Stimulated activated naive CD4-positive, alpha-beta T cell treated with Interleukin-2 at 50 U/mL for 16 hours (primary cell): ENCODE measurements around the gene TMCC1.
"Not testable (repeated sequence)": the region's sequence is repeated elsewhere in the genome, so short reads cannot be mapped to it uniquely, and the experiment has no call there.

Experiments
- DNase-seq: peaks from one replicate; lab custom pipeline; 2025; lab: John Stamatoyannopoulos, UW

The TMCC1 gene

GRCh38 chr3:129770604-129771003 is 122.9 kb downstream of the TMCC1 start:
- no peak for DNase-seq

GRCh38 chr3:129769616-129770015 is 123.9 kb downstream of the TMCC1 start:
- no peak for DNase-seq

GRCh38 chr3:129768728-129769127 is 124.8 kb downstream of the TMCC1 start:
- DNase-seq: no peak

GRCh38 chr3:129766135-129766534 is 127.4 kb downstream of the TMCC1 start:
- DNase-seq: no peak

- DNase-seq: no peak
Measured at GRCh38 chr3:129764090-129764489, 129.4 kb downstream of the TMCC1 start.

- DNase-seq: no peak
Measured at GRCh38 chr3:129758785-129759320, 134.7 kb downstream of the TMCC1 start.

- DNase-seq: no peak
Measured at GRCh38 chr3:129758306-129758705, 135.2 kb downstream of the TMCC1 start.

- DNase-seq: no peak
Measured at GRCh38 chr3:129756871-129757270, 136.6 kb downstream of the TMCC1 start.

GRCh38 chr3:129751105-129751504 is 142.4 kb downstream of the TMCC1 start:
- DNase-seq: not testable (repeated sequence)

- no peak for DNase-seq
Measured at GRCh38 chr3:129749692-129750091, 143.8 kb downstream of the TMCC1 start.

- DNase-seq: no peak
Measured at GRCh38 chr3:129747992-129748391, 145.5 kb downstream of the TMCC1 start.

- no peak for DNase-seq
Measured at GRCh38 chr3:129747136-129747535, 146.4 kb downstream of the TMCC1 start.

GRCh38 chr3:129746629-129747028 is 146.9 kb downstream of the TMCC1 start:
- no peak for DNase-seq

- no peak for DNase-seq
Measured at GRCh38 chr3:129745253-129745652, 148.3 kb downstream of the TMCC1 start.

GRCh38 chr3:129741794-129742193 is 151.7 kb downstream of the TMCC1 start:
- DNase-seq: no peak

- no peak for DNase-seq
Measured at GRCh38 chr3:129740090-129740489, 153.4 kb downstream of the TMCC1 start.

GRCh38 chr3:129739634-129740033 is 153.9 kb downstream of the TMCC1 start:
- DNase-seq: no peak

GRCh38 chr3:129738172-129738571 is 155.3 kb downstream of the TMCC1 start:
- DNase-seq: no peak

GRCh38 chr3:129736070-129736469 is 157.4 kb downstream of the TMCC1 start:
- DNase-seq: no peak

- no peak for DNase-seq
Measured at GRCh38 chr3:129735638-129736037, 157.9 kb downstream of the TMCC1 start.

GRCh38 chr3:129734449-129734848 is 159.1 kb downstream of the TMCC1 start:
- DNase-seq: no peak

- DNase-seq: no peak
Measured at GRCh38 chr3:129732200-129732876, 161.2 kb downstream of the TMCC1 start.

GRCh38 chr3:129727707-129728106 is 165.8 kb downstream of the TMCC1 start:
- no peak for DNase-seq
